GM12873 (cell line): ENCODE data around the gene ADAP1.

ENCODE experiments used
- TF ChIP-seq, protein P1 (sequence below): IDR thresholded peaks from 2 replicates; pipeline ENCODE4 v1.5.1; 2012; ENCODE audit warnings: low read depth, mild to moderate bottlenecking, moderate library complexity, low read length, control low read depth; ENCODE audit not compliant: insufficient read depth; ENCODE audit errors: missing control alignments

The ADAP1 gene

DNA sequence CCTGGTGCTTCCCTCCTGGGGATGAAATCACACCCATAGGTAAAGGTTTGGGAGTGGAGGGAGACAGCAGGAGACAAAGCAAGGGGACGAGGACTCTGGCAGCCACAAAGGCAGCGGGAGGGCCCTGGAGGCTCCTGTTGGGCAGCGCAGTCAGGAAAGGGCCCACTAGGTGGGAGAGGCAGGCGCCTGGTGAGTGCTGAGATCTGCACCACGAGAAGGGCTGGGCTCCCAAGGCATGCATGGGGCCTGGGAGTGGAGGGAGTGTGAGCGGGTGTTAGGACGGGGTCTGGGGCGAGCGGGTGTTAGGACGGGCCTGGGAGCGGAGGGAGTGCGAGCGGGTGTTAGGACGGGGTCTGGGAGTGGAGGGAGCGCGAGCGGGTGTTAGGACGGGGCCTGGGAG is 65.1 kb downstream of the ADAP1 start:
- TF ChIP-seq, protein P1, sequence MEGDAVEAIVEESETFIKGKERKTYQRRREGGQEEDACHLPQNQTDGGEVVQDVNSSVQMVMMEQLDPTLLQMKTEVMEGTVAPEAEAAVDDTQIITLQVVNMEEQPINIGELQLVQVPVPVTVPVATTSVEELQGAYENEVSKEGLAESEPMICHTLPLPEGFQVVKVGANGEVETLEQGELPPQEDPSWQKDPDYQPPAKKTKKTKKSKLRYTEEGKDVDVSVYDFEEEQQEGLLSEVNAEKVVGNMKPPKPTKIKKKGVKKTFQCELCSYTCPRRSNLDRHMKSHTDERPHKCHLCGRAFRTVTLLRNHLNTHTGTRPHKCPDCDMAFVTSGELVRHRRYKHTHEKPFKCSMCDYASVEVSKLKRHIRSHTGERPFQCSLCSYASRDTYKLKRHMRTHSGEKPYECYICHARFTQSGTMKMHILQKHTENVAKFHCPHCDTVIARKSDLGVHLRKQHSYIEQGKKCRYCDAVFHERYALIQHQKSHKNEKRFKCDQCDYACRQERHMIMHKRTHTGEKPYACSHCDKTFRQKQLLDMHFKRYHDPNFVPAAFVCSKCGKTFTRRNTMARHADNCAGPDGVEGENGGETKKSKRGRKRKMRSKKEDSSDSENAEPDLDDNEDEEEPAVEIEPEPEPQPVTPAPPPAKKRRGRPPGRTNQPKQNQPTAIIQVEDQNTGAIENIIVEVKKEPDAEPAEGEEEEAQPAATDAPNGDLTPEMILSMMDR, result no peak

DNA sequence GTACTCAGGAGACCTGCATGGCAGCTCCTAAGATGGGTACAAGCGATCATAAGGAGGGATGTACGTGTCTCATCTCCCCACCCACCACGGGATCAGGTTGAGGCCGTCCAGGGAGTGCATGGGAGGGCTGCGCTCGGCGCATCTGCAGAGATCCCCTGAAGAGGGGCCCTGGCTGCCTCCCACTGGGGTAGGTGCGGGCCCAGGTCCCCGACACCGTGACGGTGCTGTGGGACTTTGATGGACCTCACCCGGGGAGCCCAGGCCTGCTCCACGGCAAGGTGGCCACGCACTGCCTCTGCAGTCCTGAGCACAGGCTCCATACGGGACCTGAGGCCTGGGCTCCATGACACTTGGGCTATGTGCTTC is 65.5 kb downstream of the ADAP1 start:
- TF ChIP-seq, protein P1, result no peak

DNA sequence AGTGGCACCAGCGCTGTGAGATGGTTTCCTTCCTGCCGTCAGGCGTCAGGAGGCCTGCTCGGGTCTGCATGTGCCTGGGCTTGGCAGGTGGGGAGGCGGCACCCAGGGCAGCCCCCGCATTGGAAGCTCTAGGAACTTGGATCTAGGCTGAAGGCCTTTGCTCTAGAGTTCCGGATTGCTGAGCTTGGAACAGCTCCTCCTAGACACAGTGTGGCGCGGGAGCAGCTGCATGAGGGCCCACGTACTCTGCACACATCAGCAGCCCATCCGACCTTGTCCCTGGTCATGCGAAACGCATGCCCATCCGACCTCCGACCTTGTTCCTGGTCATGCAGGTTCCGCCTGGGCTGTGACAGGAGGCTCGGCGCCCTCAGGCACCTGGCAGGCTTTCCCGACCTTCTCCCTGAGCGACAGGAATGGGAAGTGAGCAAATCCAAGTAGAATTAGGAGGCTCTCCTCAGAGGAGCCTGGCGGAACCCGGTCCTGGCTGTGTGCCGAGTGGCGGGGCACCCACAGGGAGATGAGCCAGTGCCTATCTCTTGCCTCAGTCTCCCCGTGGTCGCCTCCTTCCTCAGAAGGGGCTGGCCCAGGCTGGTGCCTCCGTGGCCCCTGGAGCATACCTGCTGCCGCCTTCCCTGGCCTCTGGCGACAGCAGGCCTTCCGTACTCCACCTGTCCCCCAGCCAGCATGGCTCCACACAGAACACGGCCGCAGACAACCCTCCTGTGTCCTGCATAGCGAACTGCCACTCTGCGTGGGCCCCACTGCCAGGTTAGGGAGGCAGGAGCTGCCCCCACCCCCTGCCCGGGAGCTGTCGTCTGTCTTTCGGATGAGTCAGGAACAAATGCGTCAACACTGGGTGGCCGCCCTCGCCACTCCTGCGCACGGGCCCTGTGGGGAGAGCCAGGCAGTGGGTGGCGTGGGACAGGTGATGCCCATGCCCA is 66.1 kb downstream of the ADAP1 start:
- TF ChIP-seq, protein P1, result no peak

DNA sequence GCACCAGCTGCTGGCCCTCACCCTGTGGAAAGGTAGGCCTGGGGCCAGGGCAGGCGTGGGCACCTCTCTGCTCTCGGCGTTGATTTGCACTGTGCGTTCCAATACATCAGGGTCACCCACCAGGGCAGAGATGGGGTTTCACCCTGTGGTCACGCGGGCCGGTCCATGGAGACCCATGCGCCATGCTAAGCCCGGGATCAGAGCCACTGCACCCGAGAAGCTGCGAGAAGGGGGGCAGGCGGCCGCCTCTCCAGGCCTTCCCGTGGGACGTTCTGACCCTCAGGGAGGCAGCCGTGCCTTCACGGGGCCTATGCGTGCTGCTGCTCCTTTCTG is 67.0 kb downstream of the ADAP1 start:
- TF ChIP-seq, protein P1, result no peak

DNA sequence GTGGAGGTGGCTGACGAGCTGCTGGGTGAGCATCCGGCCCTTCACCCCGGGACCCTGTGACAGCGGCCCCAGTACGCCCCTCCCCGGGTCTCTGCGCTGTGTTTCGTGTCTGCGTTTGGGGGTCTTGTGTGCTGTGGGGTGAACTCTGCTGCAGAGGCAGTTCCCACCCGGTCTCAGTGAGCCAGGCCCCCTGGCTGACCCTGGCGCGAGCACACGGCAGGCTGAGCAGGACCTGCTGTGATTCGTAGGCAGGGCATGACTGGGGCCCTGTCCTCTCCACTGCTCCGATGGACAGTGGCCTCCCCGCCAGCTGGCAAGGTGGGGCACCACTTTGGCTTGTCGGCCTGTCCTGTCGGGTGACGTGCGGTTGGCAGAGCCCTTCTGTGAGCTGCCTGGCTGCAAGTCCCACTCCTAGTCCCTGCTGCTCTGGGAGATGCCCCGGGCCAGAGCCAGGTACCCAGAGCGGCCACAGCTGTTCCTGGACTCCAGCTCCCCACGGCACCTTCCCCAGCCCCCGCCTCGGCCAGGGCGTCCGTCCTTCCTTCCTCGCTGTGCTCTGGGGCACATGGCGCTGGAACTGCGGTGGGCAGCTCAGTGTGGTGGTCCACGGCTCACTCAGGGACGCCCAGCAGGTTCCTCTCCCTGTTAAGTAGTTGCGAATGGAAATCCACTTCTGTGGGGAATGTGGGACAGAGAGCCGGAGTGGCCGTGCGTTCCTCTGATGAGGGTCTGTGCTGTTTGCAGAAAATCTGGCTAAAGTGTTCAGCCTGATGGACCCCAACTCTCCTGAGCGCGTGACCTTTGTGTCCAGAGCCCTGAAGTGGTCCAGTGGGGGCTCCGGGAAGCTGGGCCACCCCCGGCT is 67.6 kb downstream of the ADAP1 start:
- TF ChIP-seq, protein P1, result no peak

DNA sequence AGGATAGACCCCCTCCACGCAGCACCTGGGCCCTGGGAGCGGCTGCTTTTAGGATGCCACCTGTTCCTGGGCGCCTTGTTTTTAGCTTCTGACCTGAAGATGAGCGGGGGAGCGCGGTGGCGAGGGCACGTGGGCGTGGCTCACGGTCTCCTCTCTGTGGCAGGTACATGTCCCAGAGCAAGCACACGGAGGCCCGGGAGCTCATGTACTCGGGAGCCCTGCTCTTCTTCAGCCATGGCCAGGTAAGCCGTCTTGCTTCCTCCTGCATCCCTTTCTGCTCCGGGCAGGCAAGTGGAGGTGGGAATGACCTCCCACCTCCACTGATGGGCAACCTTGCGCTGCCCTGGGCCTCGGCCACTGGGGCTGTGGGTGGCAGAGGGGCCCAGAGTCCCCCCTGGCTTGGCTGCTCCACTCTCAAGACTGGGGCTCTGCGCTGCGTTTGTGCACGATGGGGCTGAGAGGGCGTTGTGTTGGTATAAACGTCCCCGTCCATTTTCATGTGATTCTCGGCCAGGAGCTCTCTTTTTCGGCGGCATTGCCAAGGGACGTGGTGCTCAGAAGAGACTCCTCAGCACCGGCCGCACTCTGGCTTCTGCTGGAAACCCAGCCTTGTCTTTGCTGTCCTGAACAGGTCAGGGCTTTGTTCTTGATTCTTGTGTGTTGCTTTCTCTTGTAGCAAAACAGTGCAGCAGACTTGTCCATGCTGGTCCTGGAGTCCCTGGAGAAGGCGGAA is 68.4 kb downstream of the ADAP1 start:
- TF ChIP-seq, protein P1, result no peak
